ENCODE data around the gene MPHOSPH10.

DNA sequence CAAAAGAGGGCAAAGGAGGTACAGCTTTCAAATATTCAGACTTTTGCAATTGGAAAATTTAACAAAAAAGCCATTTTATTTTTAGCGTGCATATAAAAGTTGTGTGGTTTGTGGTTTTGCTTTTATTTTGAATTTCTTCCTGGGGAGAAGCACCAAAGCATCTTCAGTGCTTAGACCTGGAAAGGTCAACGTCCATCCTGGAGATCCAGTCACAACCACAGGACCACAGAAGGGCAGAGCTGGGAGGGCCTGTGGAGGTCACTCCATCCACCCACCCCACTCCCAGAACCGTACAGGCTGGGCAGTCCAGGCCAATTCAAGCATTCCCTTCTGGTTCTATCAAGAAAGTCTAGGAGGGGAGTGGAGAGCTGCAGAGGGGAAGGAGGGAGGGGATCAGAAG lies 43.8 kb downstream of the MPHOSPH10 start:
- TF ChIP-seq, protein P1, sequence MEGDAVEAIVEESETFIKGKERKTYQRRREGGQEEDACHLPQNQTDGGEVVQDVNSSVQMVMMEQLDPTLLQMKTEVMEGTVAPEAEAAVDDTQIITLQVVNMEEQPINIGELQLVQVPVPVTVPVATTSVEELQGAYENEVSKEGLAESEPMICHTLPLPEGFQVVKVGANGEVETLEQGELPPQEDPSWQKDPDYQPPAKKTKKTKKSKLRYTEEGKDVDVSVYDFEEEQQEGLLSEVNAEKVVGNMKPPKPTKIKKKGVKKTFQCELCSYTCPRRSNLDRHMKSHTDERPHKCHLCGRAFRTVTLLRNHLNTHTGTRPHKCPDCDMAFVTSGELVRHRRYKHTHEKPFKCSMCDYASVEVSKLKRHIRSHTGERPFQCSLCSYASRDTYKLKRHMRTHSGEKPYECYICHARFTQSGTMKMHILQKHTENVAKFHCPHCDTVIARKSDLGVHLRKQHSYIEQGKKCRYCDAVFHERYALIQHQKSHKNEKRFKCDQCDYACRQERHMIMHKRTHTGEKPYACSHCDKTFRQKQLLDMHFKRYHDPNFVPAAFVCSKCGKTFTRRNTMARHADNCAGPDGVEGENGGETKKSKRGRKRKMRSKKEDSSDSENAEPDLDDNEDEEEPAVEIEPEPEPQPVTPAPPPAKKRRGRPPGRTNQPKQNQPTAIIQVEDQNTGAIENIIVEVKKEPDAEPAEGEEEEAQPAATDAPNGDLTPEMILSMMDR (conservative IDR thresholded peaks at IDR 0.05; ENCODE audit: low read depth, low read length): no peak
- TF ChIP-seq, protein P2, sequence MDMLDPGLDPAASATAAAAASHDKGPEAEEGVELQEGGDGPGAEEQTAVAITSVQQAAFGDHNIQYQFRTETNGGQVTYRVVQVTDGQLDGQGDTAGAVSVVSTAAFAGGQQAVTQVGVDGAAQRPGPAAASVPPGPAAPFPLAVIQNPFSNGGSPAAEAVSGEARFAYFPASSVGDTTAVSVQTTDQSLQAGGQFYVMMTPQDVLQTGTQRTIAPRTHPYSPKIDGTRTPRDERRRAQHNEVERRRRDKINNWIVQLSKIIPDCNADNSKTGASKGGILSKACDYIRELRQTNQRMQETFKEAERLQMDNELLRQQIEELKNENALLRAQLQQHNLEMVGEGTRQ (IDR thresholded peaks at IDR 0.05; ENCODE audit: low read depth, low read length): no peak
- TF ChIP-seq RAD21 (IDR thresholded peaks at IDR 0.05; ENCODE audit: low read length): no peak
- TF ChIP-seq MXI1 (IDR thresholded peaks at IDR 0.05; ENCODE audit: borderline replicate concordance, low read depth, low read length): no peak
- TF ChIP-seq MAFK (IDR thresholded peaks at IDR 0.05; ENCODE audit: low read depth, low read length): no peak
- no peak for TF ChIP-seq CHD1 (IDR thresholded peaks at IDR 0.05; ENCODE audit: low read depth, low read length)
- no peak for TF ChIP-seq POLR2A (IDR thresholded peaks at IDR 0.05; ENCODE audit: low read depth, low read length)
- no peak for TF ChIP-seq FOS (IDR thresholded peaks at IDR 0.05; ENCODE audit: low read depth, low read length)
